Heart left ventricle (tissue), 13 donors: Measurements from ENCODE around the gene TTC27.

Experiments
- CTCF ChIP-seq, 12 donors: fragments of 200-600 bp; sonication (generic) in 4 of 12; IDR thresholded peaks; one replicate each; pipeline versions ENCODE4 v1.5.0 to v1.8.0; 2018 to 2022; ENCODE audit warnings: antibody characterized with exemption in 12 of 12, mild to moderate bottlenecking in 5 of 12
- POLR2A ChIP-seq, 2 donors: fragments of 450-650 bp; IDR thresholded peaks; one replicate each; pipeline ENCODE4 v1.6.1; 2017; ENCODE audit warnings: antibody characterized with exemption in 2 of 2, mild to moderate bottlenecking in 2 of 2, moderate library complexity in 2 of 2
- donor health status: ischemic (EF 13 %, LVEDD 7.1; RV severe dilation, severe dysfunction).
- donor health status: DM: no; HTN: yes; CAD: no.
- donor health status: DM: no; HTN: no; CAD: no.
- donor health status: ischemic (EF 25% LVEDD 6.9; RV normal size, moderate dysfunction).
- donor health status: ischemic (EF 25% LVEDD 5.7; RV mildly dilated, moderate dysfunction).
- donor health status: ischemic (EF 35%, LVEDD 5.7; RV mildly dilated, moderate dysfunction).
- donor health status: nonischemic (EF 11% LVEDD 7.7; RV severe dilation, severe dysfunction).
- donor health status: DM: yes; HTN: yes; CAD: no.
- donor health status: PGD.
- donor health status: ischemic (EF 29% LVEDD 5.4; RV normal size, mild dysfunction).
- donor health status: nonischemic (EF 23%, LVEDD 6.1; RV moderate dilation, normal function).

- no peak for TF ChIP-seq CTCF (IDR thresholded peaks at IDR 0.05)
- TF ChIP-seq POLR2A (IDR thresholded peaks at IDR 0.05) = no peak
These were observed 74.6 kb downstream of the TTC27 start for GRCh38 chr2:32702303-32703064.
